Measurements from ENCODE around the gene ATP6V0E2.

DNA sequence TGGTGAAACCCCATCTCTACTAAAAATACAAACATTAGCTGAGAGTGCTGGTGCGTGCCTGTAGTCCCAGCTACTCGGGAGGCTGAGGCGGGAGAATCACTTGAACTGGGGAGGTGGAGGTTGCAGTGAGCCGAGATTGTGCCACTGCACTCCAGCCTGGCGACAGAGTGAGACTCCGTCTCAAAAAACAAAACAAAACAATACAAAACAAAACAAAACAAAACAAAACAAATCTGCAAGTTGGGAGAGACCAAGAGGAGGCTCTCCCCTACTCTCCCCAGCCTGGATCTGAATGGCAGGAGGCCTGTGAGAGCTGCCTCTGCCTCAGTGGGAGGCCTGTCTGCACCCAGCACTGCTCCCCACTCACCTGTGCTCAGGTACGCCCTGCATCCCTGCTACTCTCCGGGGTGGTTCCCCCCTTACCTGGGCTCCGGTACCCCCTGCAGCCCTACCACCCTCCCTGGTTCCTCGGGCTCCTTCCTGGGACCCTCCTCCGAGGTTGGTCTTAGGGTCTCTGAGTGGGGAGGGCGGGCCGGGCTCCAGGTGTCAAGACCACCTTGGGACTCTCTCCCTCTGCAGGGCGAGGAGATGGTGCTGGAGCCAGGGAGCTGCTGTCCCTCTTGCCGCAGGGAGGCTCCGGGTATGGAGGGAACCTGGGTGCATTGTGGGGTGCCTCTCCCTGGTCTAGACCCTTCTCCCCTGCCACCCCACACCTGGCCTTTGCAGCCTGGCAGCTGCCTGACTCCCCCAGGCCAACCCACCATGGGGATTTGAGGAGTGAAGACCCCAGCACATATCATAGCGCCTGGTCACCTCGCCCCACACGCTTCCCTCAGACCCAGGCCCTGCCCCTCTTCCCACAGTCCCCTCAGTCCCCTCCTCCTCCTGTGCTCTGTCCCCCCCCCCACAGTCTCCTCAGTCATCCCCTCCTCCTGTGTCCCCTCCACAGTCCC is 45.1 kb upstream of the ATP6V0E2 start:
- TF ChIP-seq POLR2AphosphoS5 (IDR thresholded peaks at IDR 0.05; ENCODE audit: low read depth, low read length) (no peak), POLR2A (IDR thresholded peaks at IDR 0.05; ENCODE audit: low read depth, low read length) (no peak)
